Esophagus mucosa (tissue), 1 donor: ENCODE results near the gene MICAL3. TPM values are rescaled to one million over a fixed set of nuclear protein-coding genes. Genes with fewer than 3 reads are reported as not detected.
"Not testable (repeated sequence)": the region's sequence is repeated elsewhere in the genome, so short reads cannot be mapped to it uniquely, and the experiment has no call there.

Experiments used
- ATAC-seq: fragments of 200-7000 bp; cut with Tn5 transposase; one replicate; pipeline ENCODE4 v1.9.1; 2020
- total RNA-seq: library from RNA; stranded (reverse); gene quantifications from one replicate; pipeline ENCODE4 v1.2.4, GENCODE V29; 2023
- donor health status: DM: yes; HTN: yes; CAD: no.

Gene MICAL3
- total RNA-seq, 1 donor from 2014 or later = 27.3 TPM

- ATAC-seq = no peak
Observed at GRCh38 chr22:17994424-17995108, 29.8 kb downstream of the MICAL3 start.

- not testable (repeated sequence) for ATAC-seq
Observed at GRCh38 chr22:17992976-17993375, 31.4 kb downstream of the MICAL3 start.

GRCh38 chr22:17991992-17992391 lies 32.4 kb downstream of the MICAL3 start:
- ATAC-seq = not testable (repeated sequence)

GRCh38 chr22:17990942-17991341 lies 33.4 kb downstream of the MICAL3 start:
- peak; percentile 81 for ATAC-seq

- no peak for ATAC-seq
Observed at GRCh38 chr22:17990147-17990546, 34.2 kb downstream of the MICAL3 start.

GRCh38 chr22:17988800-17989513 lies 35.4 kb downstream of the MICAL3 start:
- ATAC-seq = no peak

GRCh38 chr22:17985606-17986005 lies 38.8 kb downstream of the MICAL3 start:
- ATAC-seq = no peak

GRCh38 chr22:17985071-17985470 lies 39.3 kb downstream of the MICAL3 start:
- not testable (repeated sequence) for ATAC-seq

- ATAC-seq = no peak
Observed at GRCh38 chr22:17984114-17984513, 40.2 kb downstream of the MICAL3 start.

GRCh38 chr22:17982572-17983141 lies 41.7 kb downstream of the MICAL3 start:
- ATAC-seq = no peak

GRCh38 chr22:17981497-17981896 lies 42.9 kb downstream of the MICAL3 start:
- ATAC-seq = no peak

- peak; percentile 56 for ATAC-seq
Observed at GRCh38 chr22:17980638-17981051, 43.7 kb downstream of the MICAL3 start.

GRCh38 chr22:17980015-17980590 lies 44.3 kb downstream of the MICAL3 start:
- no peak for ATAC-seq

GRCh38 chr22:17978027-17978426 lies 46.3 kb downstream of the MICAL3 start:
- no peak for ATAC-seq

- no peak for ATAC-seq
Observed at GRCh38 chr22:17977371-17977770, 47.0 kb downstream of the MICAL3 start.

GRCh38 chr22:17976121-17976520 lies 48.2 kb downstream of the MICAL3 start:
- ATAC-seq = no peak

- no peak for ATAC-seq
Observed at GRCh38 chr22:17974703-17975372, 49.5 kb downstream of the MICAL3 start.

GRCh38 chr22:17974087-17974486 lies 50.3 kb downstream of the MICAL3 start:
- ATAC-seq = peak; percentile 92

GRCh38 chr22:17973217-17973616 lies 51.1 kb downstream of the MICAL3 start:
- no peak for ATAC-seq

- ATAC-seq = no peak
Observed at GRCh38 chr22:17972385-17973191, 51.8 kb downstream of the MICAL3 start.

GRCh38 chr22:17971711-17972110 lies 52.6 kb downstream of the MICAL3 start:
- ATAC-seq = no peak

GRCh38 chr22:17970201-17970708 lies 54.1 kb downstream of the MICAL3 start:
- no peak for ATAC-seq
